ENCODE data around the gene RREB1.
"Not testable (repeated sequence)": the region's sequence is repeated elsewhere in the genome, so short reads cannot be mapped to it uniquely, and the experiment has no call there.

Gene RREB1

GRCh38 chr6:7262746-7263518 is 155.2 kb downstream of the RREB1 start:
- DNase-seq (ENCODE audit: low read depth in 2 of 2): no peak

GRCh38 chr6:7263519-7263805 is 155.7 kb downstream of the RREB1 start:
- DNase-seq (ENCODE audit: low read depth in 2 of 2): not testable (repeated sequence)

- DNase-seq (ENCODE audit: low read depth in 2 of 2): no peak
Measured at GRCh38 chr6:7264041-7264440, 156.3 kb downstream of the RREB1 start.

GRCh38 chr6:7264686-7265384 is 157.1 kb downstream of the RREB1 start:
- no peak for DNase-seq (ENCODE audit: low read depth in 2 of 2)

GRCh38 chr6:7265385-7265726 is 157.6 kb downstream of the RREB1 start:
- DNase-seq (ENCODE audit: low read depth in 2 of 2): not testable (repeated sequence)

- DNase-seq (ENCODE audit: low read depth in 2 of 2): no peak
Measured at GRCh38 chr6:7267071-7267465, 159.3 kb downstream of the RREB1 start.

GRCh38 chr6:7267466-7268091 is 159.8 kb downstream of the RREB1 start:
- no peak for DNase-seq (ENCODE audit: low read depth in 2 of 2)

- no peak for DNase-seq (ENCODE audit: low read depth in 2 of 2)
Measured at GRCh38 chr6:7268362-7268761, 160.6 kb downstream of the RREB1 start.

GRCh38 chr6:7268816-7269555 is 161.2 kb downstream of the RREB1 start:
- DNase-seq (ENCODE audit: low read depth in 2 of 2): no peak

- no peak for DNase-seq (ENCODE audit: low read depth in 2 of 2)
Measured at GRCh38 chr6:7269816-7270215, 162.1 kb downstream of the RREB1 start.

- DNase-seq (ENCODE audit: low read depth in 2 of 2): no peak
Measured at GRCh38 chr6:7270320-7271204, 162.8 kb downstream of the RREB1 start.

GRCh38 chr6:7271205-7271534 is 163.4 kb downstream of the RREB1 start:
- no peak for DNase-seq (ENCODE audit: low read depth in 2 of 2)

- no peak for DNase-seq (ENCODE audit: low read depth in 2 of 2)
Measured at GRCh38 chr6:7273709-7274108, 165.9 kb downstream of the RREB1 start.

GRCh38 chr6:7274525-7274924 is 166.8 kb downstream of the RREB1 start:
- not testable (repeated sequence) for DNase-seq (ENCODE audit: low read depth in 2 of 2)

- no peak for DNase-seq (ENCODE audit: low read depth in 2 of 2)
Measured at GRCh38 chr6:7276199-7276524, 168.4 kb downstream of the RREB1 start.

GRCh38 chr6:7282097-7282906 is 174.5 kb downstream of the RREB1 start:
- DNase-seq (ENCODE audit: low read depth in 2 of 2): no peak

- DNase-seq (ENCODE audit: low read depth in 2 of 2): no peak
Measured at GRCh38 chr6:7283676-7284075, 175.9 kb downstream of the RREB1 start.

- no peak for DNase-seq (ENCODE audit: low read depth in 2 of 2)
Measured at GRCh38 chr6:7285416-7285815, 177.7 kb downstream of the RREB1 start.

- DNase-seq (ENCODE audit: low read depth in 2 of 2): no peak
Measured at GRCh38 chr6:7290079-7290478, 182.3 kb downstream of the RREB1 start.

- DNase-seq (ENCODE audit: low read depth in 2 of 2): no peak
Measured at GRCh38 chr6:7292596-7293255, 185.0 kb downstream of the RREB1 start.
